Esophagus mucosa (tissue), 1 donor: ENCODE results near the gene TROAP. TPM values are rescaled to one million over a fixed set of nuclear protein-coding genes. Genes with fewer than 3 reads are reported as not detected.
A peak's percentile ranks its signal among the peaks of the same experiment; 100 is the strongest.
"Not testable (repeated sequence)": the region's sequence is repeated elsewhere in the genome, so short reads cannot be mapped to it uniquely, and the experiment has no call there.

Experiments
- ATAC-seq: fragments of 200-7000 bp; cut with Tn5 transposase; one replicate; pipeline ENCODE4 v1.9.1; 2020
- total RNA-seq: library from RNA; stranded (reverse); gene quantifications from one replicate; pipeline ENCODE4 v1.2.4, GENCODE V29; 2023
- donor health status: DM: yes; HTN: yes; CAD: no.

The TROAP gene, protein sequence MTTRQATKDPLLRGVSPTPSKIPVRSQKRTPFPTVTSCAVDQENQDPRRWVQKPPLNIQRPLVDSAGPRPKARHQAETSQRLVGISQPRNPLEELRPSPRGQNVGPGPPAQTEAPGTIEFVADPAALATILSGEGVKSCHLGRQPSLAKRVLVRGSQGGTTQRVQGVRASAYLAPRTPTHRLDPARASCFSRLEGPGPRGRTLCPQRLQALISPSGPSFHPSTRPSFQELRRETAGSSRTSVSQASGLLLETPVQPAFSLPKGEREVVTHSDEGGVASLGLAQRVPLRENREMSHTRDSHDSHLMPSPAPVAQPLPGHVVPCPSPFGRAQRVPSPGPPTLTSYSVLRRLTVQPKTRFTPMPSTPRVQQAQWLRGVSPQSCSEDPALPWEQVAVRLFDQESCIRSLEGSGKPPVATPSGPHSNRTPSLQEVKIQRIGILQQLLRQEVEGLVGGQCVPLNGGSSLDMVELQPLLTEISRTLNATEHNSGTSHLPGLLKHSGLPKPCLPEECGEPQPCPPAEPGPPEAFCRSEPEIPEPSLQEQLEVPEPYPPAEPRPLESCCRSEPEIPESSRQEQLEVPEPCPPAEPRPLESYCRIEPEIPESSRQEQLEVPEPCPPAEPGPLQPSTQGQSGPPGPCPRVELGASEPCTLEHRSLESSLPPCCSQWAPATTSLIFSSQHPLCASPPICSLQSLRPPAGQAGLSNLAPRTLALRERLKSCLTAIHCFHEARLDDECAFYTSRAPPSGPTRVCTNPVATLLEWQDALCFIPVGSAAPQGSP
- 23.6 TPM for total RNA-seq

DNA sequence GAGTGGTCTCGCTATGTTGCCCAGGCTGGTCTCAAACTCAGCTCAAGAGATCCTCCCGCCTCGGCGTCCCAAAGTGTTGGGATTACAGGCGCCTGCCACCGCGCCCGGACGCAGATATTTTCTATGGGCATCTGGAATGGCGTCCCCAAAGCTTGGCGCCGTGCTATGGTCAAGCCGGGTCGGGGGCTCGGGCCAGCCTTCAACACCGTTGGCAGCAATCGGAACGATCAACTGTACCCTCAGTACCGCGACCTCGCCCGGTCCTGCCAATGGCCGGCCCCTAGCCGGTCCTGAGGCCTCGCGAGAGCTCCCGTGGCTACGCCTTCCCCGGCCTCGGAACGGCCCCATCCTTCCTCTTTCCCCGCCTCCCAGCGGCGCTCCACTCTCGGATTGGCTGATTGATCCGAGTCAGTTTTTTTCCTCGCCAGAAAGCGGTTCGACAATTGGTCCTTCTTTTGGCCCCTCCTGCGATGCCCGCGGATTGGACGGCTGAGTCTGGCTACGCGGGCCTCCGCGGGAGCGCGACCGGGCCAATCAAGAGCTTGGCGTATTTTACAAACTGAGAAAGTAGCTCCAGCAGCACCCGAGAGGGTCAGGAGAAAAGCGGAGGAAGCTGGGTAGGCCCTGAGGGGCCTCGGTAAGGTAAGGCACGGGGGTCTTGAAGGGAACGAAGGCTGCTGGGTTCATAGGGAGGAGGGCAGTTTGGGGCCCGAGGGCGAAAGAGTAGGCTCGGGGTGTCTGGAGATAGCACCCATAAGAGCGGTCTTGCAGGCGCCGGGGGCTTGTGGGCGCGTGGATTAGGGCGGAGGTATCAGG, at the start of gene TROAP:
Gene TROAP, plus strand, starts transcription at position 548 of the 816 bp plus-strand sequence. CDS start 354 bp downstream, outside the sequence.
- peak; percentile 99 for ATAC-seq

DNA sequence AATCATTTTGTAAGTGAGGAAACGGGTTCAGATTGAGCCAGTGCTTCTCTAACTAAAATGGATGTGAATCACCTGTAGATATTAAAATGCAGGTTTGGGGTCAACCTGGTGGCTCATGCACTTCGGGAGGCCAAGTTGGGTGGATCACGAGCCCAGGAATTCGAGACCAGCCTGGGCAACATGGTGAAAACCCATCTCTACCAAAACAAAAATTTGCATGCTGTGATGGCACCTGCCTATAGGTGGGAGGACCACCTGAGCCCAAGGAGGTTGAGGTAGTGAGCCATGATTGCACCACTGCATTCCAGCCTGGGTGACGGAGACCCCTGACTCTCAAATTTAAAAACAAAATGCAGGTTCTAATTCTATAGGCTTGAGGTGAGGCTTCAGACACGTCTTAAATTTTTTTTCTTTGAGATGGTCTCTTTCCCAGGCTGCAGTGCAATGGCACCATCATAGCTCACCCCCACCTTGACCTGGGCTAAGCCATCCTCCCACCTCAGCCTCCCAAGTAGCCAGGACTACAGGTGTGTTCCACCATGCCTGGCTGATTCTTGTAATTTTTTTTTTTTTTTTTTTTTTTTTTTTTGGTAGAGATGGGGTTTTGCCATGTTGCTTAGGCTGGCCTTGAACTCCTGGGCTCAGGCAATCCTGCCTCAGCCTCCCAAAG, 49.2 kb upstream of the TROAP start:
- ATAC-seq, result no peak

DNA sequence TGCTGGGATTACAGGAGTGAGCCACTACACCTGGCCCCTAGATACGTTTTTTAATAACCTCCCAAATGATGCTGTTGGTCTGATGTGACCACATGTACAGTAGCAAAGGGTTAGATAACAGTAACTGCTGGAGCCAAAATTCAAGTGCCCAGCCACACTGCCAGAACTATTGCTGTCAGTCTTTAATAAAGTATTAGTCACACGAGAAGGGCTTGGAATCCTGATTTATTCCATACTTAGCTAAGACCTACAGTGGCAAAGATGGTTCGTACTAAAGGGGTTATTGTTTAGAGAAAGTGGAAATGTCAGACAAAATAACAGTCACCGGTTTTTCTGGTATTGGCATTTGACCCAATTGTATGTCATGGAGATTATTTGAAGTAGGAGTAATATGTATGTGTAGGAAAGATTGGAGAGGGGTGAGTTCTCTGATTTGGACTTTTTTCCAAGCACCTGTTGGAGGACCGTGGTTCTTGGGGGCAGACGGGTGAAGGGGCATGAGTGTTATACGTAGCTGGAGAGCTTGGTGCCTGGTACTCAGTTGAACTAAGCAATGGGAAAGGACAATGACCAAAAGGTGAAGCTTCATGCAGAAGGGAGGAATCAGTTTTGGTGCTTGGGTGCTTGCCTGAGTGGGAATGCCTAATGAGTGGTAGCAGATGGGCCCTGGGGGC, 48.5 kb upstream of the TROAP start:
- peak; percentile 6 for ATAC-seq

DNA sequence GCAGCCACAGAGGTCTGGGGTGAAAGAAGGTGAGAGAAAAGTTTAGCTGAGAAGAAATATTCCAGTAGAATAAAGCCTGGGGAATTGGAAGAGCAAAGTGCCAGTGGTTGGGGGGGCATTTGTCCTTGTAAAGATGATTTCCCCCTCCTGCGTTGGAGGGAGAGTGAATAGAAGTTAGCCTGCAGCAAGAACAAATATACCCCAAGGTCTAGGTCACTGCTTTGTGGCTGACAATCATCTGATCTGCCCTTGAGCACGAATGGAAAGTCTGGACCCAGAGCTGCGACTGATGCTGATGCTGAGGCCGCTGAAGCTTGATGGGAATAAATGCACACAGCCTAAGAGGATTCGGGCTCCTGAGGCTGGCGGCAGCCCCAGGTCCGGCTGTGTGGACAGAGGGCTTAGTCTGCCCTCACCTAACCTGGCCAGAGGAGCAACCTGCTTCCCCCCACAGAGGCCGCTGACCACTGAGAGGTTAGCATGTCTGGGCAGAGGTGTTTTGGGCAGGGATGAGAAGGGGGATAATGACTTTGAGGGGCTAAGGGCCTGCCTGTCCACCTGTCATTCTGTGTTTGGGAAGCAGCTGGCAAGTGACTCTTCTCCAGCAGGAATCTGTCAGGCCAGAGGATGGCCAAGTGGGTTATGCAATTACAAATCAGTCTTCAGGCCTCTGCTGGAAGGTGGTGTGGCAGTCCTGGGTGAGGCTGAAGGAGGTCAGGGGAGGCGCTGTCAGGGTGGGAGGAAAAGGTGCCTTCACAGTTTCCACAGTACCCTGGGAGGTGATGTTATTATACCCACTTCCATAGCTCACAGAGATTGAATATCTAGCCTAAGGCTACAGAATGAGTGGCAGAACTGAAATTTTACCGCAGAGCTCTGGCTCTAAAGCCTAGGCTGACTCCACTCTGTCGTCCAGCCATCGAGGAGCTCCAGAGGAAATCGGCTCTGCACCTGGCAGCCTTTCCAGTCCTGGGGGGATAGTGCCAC, 46.5 kb upstream of the TROAP start:
- peak; percentile 6 for ATAC-seq

DNA sequence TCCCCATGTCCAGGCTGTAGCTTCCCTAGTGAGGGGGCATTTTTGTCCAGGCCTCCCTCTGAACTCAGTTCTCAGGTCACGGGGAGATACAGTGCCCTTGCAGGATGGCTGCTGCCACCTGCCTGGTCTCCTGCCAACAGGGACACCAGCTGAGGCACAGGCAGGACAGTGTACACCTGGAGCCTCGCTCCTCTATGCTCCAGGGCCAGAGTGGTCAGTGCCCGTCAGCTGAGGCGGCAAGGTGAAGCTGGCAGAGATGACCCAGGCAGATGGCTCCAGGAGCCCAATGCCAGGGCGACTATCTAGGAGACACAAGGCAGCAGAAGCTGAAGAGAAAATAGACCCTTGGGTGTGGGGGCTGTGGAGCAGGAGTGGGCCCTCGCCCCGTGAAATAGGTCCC, 45.6 kb upstream of the TROAP start:
- ATAC-seq, result no peak

DNA sequence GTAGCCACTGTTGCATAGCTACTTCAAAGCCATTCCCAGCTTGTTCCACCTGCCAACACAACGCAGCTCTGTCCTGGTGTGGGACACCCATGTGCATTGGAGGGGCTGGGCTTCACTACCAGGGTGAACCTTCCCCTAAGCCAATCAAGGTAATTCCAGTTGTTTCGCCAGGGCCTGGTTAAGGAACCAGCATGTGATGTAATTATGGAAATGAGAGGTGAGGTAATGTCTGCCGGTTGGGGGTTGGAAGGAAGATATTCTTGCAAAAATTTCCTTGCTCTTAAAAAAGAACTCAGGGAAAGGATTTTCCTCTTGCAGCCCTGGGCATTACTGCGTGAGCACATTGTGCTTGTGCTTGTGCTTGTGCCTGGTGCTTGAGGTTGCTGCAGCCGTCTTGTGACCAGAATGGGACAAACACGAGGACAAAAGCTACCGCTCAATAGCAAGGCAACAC, 43.3 kb upstream of the TROAP start:
- ATAC-seq, result no peak

DNA sequence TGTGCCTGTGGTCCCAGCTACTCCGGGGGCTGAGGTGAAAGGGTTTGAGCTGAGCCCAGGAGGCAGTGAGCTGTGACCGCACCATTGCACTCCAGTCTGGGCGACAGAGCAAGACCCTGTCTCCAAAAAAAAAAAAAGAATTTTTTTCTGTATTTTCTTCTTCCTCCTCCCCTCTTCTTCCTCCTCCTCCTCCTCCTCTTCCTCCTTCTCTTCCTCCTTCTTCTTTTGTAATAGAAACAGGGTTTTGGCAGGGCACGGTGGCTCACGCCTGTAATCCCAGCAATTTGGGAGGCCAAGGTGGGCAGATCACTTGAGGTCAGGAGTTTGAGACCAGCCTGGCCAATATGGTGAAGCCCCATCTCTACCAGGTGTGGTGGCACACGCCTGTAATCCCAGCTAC, 42.5 kb upstream of the TROAP start:
- not testable (repeated sequence) for ATAC-seq

DNA sequence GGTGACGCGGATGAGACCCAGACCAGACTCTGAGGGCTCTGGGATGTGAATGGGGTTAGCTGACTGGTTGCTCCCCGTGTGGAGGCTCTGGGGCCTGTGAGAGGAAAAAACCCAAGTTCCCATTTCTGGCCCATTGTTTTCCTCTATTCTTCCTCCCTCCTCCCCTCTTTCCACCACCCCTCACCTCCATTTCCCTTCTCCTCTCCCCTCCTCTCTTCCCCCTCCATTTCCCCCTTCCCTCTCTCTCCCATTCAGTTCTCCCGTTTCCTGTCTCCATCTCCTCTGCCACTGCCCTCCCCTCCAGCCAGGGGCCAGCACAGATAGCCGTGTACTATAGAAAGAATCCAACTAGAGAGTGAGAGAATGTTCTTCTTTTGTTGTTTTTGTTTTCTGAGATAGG, 40.8 kb upstream of the TROAP start:
- ATAC-seq, result no peak

DNA sequence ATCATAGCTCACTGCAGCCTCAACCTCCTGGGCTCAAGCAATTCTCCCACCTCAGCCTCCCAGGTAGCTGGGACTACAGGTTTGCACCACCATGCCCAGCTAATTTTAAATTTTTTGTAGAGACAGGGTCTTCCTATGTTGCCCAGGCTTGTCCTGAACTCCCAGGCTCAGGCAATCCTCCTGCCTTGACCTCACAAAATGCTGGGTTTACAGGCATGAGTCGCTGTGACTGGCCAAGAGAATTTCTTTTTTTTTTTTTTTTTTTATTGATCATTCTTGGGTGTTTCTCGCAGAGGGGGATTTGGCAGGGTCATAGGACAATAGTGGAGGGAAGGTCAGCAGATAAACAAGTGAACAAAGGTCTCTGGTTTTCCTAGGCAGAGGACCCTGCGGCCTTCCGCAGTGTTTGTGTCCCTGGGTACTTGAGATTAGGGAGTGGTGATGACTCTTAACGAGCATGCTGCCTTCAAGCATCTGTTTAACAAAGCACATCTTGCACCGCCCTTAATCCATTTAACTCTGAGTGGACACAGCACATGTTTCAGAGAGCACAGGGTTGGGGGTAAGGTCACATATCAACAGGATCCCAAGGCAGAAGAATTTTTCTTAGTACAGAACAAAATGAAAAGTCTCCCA, 40.2 kb upstream of the TROAP start:
- ATAC-seq, result not testable (repeated sequence)

DNA sequence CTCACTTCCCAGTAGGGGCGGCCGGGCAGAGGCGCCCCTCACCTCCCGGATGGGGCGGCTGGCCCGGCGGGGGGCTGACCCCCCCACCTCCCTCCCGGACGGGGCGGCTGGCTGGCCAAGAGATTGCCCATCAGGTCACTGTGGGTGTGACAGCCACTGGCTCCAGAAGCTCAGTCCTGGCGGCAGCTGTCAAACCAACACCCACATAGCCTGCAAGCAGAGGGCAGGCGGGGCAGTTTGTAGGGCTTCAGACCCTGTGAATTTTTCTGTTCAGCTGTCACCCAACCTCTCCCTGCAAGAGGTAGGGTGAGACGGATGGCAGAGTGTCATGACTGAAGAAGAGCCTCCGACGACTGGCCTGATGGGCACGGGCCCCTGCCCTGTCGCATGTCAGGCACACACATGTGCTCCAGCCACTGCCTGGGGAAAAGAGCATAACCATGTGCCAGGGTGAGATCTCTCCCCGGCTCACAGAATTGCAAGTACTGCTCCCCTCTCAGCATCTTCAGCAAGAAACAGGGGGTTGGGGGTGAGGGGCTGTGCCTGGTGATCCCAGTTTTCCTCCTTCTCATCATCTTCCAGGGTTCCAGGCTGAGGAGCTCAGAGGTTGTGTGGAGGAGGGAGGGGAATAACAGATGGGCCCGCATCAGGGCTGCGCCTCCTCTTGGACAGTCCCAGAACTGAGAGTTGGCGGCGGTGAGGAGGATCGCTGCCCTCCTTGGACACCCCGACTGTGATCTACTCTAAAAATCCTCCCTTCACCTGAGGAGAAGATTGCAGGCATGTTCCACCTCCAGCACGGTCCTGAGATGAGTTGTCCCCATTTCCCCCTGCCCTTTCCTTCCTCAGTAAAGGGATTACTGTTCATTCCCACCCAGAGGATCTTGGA, 39.3 kb upstream of the TROAP start:
- ATAC-seq, result no peak

DNA sequence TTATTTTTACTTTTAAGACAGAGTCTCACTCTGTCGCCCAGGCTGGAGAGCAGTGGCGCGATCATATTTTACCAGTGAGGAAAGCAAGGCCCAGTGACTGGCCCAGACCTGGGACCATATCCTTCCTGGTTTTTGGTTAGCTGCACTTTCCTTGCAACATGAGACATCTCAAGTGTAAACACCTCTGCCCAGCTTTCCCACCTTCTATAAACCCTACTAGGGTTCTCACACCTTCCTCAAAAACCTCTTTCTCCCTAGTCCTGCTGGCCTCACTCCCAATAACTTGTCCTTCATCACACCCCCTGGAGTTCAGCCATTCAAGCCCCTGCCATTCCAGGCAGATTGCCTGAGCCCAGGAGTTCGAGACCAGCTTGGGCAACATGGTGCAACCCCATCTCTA, 38.4 kb upstream of the TROAP start:
- ATAC-seq, result no peak

DNA sequence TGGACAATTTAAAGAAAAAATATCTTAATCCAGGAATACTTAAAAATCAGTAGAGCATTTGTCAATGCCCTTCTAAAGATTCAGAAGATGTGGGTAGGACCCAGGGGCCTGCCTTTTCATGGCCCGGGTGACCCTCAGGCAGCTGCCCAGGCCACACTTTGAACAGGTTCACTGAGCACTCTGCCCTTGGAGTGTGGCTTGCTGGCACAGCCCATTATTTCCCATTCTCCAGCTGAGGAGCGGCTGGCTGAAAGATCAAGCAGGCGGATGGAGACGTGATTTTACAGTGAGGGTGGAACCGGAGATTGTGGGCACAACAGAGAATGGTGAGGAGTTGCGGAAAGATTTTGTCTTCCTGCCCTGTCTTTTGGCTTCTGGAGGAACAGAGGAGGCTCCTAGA, 35.2 kb upstream of the TROAP start:
- ATAC-seq, result no peak

DNA sequence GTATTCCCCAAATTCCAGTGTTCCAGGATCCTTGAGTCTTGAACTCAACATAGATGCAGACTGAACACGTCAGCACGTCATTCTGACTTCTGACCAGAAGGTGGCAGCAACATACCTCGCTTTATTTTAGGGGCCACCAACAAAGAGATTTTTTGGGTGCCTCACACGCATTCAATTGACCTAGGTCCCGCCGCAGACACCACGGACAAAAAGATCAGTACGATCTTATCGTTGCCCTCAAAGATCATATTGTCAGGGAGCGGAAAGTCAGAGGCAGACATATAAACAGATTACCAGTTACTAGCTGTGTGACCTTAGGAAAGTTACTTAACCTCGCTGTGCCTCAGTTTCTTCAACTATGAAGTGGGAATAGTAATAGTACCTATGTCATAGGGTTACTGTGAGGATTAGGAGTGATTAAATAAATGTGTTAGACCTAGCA, 34.6 kb upstream of the TROAP start:
- ATAC-seq, result peak; percentile 67

DNA sequence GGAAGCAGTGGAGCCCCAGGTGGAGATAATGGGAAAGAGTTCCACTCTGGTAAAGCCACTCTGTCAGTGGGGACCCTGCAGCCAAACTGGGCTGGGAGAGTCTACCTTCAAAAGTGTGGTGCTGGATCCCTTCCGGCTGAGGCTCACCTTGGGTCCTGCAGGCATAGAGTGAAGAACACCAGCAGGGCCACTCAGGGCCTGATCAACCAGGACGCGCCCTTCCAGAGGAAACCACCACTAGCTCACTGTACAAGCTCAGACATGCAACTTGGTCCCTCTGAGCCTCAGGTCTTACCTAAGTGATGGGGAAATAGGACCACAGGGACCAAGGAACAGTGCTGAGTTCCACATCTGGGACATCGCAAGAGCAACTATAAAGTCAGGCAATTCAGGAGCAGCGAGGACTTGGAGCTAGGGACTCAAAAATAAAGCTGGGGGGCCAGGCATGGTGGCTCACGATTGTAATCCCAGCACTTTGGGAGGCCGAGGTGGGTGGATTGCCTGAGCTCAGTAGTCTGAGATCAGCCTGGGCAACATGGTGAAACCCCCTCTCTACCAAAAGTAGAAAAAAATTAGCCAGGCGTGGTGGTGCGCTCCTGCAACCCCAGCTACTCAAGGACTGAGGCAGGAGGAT, 34.0 kb upstream of the TROAP start:
- ATAC-seq, result peak; percentile 58

DNA sequence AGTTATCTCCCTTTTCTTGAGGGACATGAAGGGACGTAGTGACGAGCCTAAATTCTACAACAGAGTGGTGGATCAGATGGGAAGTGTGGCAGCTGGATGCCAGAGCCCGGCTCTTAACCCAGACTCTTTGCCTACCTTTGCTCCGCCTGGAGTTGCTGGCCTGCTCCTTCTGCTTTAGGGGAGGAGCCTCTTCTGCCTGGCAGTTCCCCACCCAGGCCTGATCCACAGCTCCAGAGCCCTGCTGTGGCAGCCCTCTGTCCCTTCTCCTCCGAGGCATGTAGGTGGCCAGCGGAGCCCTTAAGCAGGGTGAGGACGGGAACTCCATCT, 30.4 kb upstream of the TROAP start:
- ATAC-seq, result no peak

DNA sequence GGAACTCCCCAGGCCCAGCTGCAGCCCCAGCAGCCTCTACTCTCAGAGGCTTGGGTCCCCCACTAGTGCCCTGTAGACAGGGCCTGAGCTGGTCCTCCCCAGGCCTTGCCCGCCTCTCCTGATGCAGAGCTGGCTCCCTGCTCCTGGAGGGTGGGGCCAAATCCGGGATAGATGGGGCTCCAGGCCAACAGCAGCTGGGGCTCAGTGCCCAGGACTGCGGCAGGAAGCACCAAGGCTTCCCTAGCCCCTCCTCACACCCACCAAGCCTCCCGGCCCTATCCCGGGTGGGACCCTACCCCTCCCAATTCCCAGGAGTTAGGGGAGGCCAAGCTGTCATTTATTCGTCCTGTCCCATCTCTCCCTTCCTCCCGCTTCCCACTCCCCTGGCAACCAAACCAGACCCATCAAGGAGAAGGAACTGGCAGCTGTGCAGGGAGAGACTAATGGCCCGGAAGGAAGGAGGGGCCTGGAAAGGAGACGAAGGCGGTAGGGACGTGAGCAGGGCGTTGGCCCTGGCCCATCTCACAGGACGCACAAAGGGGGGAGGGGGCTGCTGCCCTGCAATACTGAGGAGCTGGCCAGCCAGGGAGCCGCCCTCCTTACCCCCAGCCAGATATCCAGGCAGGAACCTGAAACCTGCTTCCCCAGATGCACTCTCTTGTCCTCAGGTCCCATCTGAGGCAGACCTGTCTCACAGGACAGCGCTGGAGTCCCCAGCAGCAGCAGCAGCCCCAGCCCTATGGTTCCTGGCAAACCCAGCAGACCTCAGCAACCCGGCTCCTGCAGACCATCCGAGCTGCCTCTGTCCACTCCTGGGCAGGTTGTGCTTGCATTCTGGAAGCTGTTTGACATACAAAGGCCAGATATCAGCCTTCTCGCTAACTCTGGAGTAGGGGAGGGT, 29.7 kb upstream of the TROAP start:
- no peak for ATAC-seq

DNA sequence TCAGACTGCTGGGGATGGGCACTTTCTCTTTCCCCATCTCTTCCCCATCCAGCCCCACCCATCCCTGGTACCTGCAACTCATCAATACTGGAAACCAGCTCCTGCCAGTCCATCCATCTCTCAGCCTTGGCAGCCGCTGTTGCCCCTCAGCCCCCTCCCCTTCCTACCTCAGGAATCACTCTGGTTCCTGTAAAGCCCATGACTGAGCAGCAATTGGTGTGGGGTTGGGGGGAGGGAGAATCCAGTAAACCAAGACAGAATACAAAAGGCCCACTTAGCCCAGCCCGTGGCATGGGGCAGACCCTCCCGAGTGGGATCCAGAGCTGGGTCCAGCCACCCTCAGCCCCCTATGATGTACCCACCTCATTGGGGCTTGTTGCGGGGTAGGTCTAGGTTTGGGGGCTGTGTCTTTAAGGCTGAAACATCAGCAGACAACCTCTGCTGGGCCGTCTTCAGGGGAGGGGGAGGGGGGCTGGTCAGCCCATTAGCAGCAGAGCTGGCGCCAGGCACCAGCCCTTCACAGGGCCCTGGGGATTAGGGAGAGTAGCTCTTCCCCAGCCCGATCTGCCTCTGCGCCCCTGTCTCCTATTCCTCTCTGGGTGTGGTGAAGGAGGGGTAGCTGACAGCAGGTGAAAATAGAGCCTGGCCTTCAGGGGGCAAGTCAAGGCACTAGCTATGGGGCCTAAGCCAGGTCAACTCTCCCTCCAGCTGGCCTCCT, 28.8 kb upstream of the TROAP start:
- no peak for ATAC-seq
